Activated effector memory CD4-positive, alpha-beta T cell treated with anti-CD3 and anti-CD28 coated beads, Interleukin-2, amount 50 U/mL, for 16 hours (primary cell): ENCODE measurements around the gene TCF7.

ENCODE experiments used
- DNase-seq: peaks from one replicate; pipeline ENCODE4 v3.0.0-alpha.2; 2020

Gene TCF7

DNA sequence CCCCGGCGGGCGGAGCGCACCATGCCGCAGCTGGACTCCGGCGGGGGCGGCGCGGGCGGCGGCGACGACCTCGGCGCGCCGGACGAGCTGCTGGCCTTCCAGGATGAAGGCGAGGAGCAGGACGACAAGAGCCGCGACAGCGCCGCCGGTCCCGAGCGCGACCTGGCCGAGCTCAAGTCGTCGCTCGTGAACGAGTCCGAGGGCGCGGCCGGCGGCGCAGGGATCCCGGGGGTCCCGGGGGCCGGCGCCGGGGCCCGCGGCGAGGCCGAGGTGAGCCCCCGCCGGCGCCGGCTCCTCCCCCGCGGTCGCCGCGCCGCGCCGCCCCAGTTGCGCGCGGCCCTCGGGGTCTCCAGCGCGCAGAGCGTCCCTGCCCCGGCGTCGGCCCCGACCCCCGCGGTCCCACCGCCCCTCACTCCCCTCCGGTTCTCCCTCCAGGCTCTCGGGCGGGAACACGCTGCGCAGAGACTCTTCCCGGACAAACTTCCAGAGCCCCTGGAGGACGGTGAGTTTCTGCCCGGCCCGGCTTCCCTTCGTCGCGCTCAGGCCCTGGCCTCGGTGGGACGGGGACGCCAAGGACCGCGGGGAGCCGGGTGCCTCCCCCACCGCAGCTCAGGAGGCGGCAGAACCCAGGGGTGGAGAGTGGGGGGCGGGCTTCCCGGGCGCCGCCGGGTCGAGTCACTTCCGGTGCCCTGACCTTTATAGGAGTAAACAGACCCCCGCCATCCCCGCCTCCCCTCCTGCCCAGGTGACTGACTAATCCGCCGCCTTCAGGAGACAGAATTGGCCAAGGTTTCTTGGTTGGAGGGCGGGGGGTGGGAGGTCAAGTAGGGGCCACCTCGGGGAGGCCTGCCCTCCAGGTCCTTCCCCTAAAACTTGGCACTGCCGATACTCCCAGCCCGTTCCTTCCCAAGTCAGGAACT, 665 bp downstream of the TCF7 start:
- DNase-seq, result peak; percentile 91

DNA sequence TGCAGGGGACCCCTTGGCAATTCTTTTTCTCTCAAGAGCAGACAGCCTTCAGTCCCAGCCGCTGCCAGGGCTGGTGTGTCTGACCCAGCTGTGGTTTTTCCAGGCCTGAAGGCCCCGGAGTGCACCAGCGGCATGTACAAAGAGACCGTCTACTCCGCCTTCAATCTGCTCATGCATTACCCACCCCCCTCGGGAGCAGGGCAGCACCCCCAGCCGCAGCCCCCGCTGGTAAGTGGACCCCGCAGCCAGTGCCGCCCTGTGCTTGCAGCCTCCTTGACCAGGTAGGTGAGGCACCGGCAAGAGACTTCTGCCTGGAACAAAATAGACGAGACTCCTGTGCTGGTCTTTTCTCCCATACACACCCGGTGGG, 1.3 kb downstream of the TCF7 start:
- no peak for DNase-seq

DNA sequence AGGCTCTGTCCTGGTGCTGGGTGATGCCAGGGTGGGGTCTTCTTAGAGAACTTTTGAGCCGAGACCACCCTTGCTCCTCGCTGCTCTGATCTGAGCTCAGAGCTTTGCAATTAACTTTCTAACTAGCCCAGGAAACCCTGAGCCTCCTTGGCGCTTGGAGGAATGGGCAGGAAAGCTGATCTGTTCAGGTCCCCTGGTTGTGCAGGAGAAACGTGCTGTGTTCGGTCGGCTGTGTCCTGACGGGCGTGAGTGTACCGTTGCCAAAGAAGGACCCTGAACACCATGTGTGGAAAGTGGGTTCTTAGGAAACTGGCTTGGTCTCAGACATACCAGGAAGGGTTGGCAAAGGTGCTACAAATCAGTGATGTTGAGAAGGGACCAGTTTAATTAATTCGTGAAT, 1.8 kb downstream of the TCF7 start:
- no peak for DNase-seq

DNA sequence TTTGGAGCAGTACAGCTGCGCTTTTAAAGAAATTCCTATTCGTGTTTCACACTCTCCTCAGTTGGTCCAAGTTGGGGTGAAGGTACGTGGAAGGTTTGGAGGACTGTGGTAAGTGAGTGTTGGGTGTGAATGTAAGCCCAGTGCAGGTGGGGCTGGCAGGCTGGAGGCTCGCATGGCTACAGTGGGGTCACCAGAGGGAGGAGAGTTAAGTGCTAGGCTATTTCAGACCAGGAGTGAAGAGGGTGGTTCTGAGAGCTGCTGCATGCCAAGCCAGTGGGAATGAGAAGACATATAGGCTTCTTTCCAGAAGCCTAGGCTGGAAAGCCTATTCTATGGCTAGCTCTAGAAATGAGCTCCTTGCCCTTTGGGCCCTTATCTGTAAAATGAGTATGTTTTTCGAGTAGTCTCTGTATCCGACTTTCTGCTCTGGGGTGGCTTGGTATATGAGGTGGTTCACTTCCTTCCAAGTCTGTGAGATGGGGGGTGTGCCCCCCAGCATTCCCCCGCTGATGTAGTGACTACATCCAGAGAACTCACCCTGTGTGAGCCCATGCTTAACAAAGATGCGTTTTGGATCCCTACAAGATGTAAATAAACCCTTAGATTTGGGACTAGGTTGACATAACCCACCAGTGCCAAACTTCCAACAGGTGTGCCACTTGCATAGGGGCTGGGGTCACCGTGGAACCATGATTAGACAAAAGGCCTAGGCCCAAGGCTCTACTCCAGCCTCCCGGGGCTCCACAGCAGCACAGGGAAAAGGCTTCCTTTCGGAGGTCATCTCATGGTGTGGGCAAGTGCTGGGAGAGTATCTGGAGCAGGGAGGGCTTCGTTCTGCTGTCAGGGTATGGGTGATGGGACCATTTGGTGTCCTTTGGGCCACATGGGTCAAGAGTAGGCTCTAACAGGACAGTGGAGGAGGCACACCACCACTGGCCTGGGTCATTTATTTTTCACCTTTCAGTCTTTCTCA, 2.6 kb downstream of the TCF7 start:
- no peak for DNase-seq

DNA sequence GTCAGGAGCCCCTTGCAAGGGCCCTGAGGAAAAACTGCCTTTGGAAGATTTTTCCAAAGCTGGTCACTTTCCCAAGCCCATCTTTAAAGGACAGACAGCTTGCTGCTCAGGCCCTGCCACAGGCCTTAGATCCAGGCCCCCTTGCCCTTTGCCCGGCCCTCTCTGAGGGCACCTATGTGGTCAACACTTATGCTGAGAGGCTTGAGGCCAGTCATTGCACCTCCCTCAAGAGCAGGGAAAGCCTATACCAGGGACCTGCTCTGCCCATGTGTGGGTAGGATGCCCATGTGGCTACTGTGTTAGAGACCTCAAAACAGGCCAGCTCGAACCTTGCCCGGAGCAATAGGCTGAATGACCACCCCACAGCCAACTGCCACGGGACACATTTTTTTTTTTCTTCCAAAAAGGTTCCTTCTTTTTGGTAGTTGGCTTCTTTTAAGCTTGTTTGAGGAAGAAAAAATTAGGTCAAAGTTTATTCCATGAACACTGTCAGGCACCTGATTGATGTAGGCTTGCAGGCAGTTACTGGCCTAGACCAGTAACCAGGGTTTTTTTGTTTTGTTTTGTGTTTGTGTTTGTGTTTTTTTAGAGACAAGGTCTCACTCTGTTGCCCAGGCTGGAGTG, 3.8 kb downstream of the TCF7 start:
- no peak for DNase-seq

DNA sequence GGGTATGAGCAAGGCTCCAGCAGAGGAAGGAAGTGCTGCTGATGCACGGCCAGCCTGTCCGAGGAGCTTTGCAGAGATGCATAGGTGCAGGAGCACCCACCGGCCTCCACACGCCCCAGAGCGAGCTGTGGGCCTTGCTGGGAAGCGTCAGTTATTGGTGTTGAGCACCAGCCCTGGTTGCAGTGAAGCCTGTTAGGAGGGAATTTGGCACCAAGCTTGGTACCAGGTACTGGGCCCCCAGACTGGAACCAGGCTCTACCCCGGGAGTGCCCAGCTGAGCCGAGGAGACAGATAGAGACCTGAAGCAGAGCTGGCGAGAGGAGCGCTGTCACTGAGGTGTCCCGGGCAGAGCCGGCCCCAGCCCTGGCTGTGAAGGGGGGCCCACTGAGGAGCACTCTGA, 5.2 kb downstream of the TCF7 start:
- no peak for DNase-seq

DNA sequence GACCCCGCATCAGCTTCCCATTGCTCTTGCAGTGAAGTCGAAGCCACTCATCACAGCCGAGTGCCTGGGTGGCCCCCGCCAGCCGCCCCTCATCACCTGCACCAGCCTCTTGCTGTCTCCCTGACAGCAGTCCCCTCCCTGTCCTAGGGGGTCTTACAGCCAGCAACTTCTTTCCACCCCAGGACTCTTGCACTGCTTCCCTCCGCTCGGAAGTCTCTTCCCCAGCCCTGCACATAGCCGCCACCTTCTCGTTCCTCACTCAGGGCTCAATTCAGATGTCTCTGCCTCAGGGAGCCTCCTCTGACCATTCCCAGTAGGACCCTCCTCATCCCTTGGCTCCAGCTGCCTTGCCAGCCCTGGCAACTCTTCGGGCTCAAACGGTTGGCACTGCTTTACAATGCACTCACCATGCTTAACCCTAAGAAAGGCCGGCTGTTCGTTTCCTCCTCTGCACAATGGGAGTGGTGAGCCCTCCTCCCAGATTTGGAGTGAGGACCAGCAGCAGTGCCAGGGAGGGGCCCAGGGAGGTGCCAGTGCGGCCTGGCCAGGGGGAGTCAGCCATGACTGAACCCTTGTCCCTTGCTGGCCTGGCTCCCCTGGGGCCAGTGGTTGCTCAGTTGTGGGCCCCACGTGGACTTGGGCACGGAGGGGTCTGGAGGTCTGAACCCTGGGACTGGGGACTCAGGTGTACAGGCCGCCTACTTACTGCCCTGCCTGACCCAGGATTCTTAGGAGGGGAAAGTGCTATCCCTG, 6.1 kb downstream of the TCF7 start:
- DNase-seq, result no peak

DNA sequence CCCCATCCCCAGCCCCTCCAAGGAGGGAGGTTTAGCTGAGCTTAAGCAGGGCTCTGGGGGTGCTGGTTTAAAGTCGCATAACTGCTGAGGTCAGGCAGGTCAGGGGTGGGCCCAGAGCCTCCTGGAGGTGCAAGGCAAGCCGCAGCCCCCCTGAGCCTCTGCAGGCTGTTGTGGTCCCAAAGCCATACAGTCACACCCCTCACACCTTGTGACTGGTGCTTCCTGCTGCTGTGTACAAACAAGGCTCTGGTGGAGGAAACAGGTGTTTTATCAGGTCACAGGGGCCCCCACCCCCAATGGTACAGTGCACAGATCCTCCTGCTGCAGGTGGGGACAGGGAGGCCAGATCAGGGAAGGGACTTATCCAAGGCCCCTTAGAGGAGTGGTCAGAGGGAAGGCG, 8.0 kb downstream of the TCF7 start:
- peak; percentile 80 for DNase-seq

DNA sequence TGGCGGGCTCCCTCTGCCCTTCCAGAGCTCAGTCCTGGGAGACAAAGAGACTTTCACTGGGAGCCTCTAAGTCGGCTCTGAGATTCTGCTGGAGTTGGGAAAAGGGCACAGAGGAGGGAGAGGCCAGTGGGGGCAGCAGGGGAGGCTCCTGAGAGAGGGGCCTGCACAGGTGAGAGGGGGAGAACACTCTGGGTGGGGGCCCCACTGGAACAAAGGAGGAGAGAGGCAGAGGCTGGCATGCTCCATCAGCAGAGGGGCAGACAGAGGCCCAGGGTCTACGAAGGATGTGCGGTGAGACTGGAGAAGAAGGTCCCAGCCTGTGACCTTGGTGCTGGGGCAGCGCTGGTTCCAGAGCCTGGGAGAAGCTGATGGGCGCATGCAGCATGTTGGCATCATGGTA, 8.9 kb downstream of the TCF7 start:
- DNase-seq, result no peak

DNA sequence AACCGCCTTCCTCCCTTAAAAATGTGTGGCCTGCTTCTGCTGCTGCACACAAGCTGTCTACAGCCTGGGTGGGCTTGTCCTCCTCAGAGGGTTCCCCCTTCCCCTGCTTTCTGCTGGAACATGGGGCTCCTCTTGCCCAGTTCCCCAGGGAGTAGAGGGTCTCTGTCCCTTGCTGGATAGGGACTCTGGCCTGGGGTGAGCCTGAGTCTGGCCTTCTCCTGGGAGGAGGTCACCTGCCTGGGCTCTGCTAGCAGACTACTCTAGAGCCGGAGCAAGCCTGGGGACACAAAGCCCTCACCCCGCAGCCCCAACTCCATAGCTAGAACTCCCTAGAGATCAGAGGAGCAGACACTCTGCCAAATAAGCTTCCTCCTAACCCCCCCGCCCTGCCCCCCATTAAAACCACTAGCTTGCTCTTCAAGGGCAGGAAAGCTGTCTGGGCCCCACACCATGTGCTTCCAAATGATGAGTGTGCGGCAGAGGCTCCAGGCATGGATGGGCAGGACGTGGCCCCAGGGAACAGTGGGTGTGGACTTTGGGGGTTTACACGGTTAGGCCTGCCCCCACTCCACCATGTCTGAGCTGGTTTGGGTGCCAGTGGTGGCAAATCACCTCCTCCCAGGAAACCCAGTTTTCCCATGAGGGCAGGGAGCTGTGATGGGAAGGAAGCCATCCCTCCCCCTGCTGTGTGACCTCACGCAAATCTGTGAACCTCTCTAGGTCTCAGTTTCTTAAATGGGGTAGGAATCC, 10.0 kb downstream of the TCF7 start:
- peak; percentile 74 for DNase-seq

DNA sequence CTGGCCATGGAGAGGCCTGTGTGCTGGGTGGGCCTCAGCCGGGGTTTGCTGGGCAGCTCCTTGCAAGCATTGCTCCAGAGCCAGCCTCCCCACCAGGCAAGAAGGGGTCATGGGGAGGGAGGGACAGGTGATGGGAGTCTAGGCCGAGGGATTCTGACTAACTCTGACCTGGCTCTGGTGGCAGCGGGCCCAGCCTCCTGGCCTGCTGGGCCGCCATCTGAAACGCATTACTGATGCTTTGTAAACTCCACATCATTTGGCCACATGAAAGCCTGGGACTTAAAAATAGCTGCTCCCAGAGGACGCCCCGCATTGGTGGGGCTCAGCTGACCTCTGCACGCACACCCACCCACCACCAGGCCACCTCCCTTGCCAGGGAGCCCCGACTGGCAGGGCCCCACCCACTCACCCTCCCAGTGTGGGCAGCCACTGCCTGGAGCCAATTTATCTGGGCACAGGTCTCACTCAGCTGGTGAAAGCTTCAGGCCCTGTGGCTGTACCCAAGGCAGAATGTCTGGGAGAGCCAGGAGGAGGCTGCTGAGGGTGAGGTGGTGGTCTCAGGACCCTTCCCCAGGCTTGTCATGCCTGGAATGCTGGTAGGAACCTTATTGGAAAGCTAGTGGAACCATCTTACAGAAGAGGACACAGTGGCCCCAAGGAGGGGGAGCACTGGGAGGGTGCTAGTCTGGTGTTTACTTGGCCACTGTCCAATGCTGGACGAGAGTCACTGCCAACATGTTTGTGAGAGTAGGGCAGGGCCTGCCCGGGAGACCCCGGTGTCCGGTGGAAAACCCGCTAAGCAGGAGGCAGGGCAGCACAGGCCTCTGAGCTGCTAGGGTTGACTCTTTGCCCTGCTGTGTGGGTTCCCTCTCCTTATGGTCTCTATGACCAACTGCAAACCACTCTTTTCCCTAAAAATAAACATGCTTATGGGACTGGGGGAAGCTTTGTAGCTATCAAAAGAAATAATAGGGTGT, 10.8 kb downstream of the TCF7 start:
- peak; percentile 79 for DNase-seq

DNA sequence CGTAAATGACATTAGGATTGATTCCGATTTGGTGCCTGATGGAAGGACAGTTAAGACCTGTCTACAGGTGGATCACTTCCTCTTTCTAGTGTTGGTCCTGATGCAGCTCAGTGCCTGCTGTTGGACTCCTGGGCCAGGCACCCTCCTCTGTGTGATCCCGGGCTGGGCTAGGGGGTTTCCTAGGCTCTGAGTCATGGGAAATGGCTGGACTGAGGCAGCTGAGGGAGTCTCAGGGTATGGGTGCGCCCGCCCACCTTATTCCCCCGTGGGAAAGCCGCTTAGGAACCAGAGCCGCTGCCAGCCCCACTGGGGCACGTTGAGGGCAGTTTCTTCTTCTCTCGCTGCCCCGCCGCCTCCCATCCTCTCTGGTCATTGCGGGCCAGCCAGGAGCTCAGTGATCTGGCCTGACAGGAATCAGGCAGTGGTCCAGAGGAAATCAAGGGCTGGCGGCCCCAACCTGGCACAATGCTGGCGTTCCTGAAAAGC, 12.9 kb downstream of the TCF7 start:
- peak; percentile 88 for DNase-seq

DNA sequence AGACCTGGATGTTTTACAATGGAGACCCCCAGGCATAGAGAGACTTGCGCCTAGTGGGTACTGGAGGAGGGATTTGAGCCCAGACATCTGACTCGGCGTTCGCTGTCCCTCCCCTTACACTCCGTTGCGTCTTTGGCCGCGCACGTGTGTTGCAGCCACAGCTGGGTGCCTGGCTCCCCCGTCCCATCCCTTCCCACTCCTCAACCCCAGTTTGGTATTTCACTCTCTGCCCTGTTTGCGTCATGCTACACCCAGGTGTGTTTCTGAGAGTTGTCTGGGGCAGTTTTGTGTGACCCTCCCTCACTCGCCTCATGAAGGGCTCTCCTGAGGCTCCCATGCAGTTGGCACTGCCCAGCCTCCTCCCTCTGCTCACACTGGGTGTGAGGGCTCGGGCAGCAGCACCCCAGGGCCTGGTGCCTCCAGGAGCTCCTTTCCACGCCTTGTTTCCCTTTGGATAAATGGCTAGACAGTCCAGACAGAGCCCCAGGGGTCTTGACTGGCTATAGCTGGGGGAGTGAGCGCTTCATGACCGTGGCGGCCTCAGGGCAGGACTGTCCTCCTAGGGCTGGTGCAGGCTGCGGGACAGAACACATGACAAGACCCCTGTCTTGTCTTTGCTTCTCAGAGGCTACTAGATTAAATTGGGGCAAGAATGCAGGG, 13.6 kb downstream of the TCF7 start:
- peak; percentile 72 for DNase-seq

DNA sequence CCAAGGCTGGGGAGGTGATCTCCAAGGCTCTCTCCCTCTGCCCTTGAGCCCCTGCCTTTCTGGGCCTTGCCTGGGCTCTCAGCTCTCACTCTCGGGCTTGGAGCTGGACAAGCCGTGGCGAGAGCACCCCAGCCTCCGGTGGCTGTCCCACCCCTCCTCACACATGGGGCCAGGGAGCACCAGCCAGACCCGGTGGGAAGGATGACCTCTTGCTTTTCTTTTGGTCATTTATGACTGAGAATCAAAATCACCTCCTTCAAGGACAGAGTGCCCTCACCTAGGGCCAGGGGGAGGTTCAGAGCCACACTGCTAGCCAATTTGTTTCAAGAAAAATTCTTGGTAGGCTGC, 14.1 kb downstream of the TCF7 start:
- no peak for DNase-seq

DNA sequence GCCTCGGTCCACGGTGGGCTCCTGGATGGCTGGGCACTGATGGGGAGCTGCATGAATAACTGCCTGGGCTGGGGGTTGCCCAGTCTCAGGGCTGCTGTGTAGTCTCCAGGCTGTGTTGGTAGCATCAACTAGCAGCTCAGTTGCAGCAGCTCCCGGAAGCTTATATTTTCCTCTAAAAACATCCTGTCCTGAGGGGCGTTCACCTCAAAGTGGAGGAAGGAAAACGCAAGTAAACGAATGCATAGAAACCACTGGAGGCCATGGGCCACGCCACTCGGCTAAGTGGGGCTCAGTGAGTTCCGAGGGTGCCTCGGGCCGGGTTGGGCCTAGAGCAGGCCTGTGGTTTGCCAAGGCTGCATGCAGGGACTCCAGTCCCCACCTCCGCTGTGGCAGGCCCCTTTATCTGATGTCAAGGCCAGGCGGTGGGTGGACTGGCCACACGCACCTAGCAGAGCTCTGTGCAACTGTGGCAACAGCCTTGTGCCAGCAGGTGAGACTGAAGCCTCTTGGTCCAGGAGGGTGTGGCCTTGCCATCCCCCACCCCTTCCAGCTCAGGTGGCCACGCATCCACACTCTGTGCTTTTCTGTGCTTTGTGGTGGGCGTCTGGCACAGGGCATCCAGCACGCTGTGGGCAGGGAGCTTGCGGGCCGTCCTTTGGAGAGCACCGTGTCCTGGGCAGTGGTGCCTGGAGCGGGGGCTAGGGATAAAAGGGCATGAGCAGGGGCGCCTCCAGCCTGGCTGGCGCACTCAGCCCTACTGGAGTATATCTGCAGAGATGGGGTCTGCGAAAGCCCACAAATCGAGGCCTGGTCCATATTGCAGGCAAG, 15.1 kb downstream of the TCF7 start:
- DNase-seq, result peak; percentile 75

DNA sequence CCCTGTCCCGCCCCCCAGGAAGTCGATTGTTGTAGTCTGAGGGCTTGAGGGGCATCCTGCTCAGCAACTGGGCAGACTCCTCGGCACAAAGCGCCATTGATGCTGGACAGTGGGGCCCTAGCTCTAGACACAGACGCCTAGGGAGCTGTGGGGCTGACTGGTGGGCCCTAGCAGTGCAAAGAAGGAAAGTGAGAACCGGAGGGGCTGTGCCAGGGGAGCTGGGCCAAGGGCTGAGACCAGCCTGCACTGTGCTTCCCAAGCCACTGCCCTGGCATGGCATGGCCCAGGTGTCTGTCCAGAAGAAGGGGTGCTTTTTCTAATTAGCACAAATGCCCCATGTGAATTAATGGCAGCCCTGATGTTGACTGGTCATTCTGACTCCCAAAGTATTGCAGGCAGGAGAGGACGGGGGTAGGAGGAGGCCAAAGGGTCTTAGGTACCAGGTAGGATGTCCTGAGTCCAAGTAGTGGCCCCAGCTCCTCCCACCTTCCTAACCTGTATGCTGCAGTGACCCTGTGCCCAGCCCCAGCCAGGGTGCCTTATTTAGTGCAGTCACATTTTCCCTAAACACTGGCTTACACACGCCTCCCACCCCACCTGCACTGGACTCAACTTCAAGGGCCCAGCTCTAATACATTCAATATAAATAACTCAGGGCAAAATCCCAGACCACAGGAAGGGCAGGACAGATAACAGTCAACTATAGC, 15.9 kb downstream of the TCF7 start:
- peak; percentile 66 for DNase-seq

DNA sequence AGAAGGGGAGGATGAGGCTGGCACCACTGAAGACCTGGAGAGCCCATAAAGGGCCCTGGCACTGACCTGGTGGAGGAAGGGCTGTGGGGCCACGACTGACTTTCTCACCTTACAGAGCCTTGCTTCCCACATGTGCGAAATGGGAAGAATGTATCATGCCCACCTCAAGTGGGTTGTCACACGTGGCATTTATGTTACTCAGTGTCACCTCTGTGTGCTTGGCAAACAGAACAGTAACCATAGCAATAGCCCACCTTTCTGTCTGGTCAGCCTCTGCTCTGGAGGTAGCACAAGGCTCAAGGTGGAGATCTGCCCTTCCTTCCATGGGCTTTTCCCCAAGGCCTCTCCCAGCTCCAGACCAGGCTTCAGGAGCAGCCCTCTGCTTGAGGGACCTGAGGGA, 16.7 kb downstream of the TCF7 start:
- DNase-seq, result peak; percentile 75
